Left hindlimb (tissue), 1 donor: ENCODE measurements around the gene OXSR1.
"Not testable (repeated sequence)": the region's sequence is repeated elsewhere in the genome, so short reads cannot be mapped to it uniquely, and the experiment has no call there.

Experiments used
- DNase-seq: peaks from one replicate; pipeline ENCODE4 v3.0.0-alpha.2; 2018

The OXSR1 gene

GRCh38 chr3:38235466-38235865 is 70.1 kb downstream of the OXSR1 start:
- DNase-seq = no peak

DNA sequence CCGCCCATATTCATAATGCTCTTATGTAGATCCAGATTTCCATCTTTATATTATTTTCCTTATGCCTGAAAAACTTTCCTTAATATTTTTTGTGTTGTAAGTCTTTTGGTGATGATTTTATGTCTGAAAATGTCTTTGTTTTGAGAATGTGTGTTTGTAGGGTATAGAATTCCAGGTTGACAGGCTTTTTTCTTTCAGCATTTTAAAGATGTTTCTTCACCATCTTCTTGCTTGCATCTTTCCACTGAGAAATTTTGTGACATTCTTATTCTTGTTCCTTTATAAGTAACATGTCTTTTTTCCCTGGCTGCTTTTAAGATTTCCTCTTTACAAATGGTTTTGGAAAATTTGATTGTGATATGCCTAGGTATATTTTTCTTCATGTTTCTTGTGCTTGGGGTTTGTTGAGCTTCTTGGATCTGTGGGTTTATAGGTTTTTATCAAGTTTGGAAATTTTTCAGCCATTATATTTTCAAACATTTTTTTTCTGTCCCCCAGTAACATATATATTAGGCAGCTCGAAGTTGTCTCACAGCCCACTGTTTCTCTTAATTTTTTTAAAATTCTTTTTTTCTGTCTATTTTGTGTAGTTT is 73.2 kb downstream of the OXSR1 start:
- DNase-seq = no peak

GRCh38 chr3:38242812-38243211 is 77.5 kb downstream of the OXSR1 start:
- not testable (repeated sequence) for DNase-seq

DNA sequence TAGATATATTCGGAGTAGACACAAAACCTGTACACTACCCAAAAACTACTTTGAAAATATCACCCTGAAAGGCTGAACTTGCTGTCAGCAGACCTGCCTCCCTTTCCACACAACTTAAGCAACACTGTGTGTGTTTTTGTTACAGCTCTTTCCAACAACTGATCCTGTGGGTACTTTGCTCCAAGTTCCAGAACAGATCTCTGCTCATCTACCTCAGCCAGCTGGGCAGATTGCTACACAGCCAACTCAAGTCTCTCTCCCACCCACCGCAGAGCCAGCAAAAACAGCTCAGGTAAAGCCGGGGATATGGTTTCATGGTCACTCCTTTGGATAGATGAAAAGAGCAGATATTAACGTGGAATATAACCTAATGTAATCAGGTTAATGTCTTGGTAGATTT is 80.6 kb downstream of the OXSR1 start:
- no peak for DNase-seq

- DNase-seq = no peak
Observed at GRCh38 chr3:38247366-38248035, 82.2 kb downstream of the OXSR1 start.

DNA sequence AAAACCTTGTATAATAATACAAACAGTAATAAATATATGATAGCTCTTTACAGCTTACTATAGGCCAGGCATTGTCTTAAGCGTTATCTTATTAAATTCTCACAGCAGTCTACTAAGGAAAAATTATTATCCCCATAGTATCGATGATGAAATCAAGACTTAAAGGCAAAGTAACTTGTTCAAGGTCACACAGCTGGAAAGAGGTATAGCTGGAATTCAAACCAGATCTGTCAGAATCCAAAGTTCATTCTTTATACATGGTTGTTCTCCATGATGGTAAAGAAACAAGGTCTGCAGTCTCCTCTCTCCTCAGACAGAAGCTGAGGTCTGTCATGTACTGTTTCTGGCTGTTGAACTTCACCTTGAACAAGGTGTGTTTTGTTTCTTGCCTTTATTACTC is 84.9 kb downstream of the OXSR1 start:
- DNase-seq = no peak

GRCh38 chr3:38251197-38251596 is 85.9 kb downstream of the OXSR1 start:
- no peak for DNase-seq

- DNase-seq = no peak
Observed at GRCh38 chr3:38253704-38254103, 88.4 kb downstream of the OXSR1 start.

GRCh38 chr3:38254872-38255271 is 89.5 kb downstream of the OXSR1 start:
- DNase-seq = no peak

DNA sequence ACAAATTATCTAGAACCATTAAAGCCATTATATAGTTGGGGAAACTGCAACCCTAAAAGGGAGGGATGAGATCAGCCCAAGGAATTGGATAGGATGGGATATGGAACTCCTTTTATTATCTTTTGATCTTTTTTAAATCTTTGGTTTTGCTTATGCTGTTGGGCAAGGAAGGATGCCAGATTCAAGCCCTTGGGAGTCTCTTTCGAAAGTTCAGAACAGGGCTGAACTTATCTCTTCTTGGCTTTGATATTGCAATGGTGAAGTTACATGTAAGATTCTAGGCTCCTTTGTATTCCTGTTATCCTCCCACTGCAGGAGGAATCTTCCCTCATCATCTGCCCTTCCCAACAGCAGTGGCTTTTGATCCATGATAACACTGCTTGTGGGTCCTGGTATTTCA is 90.3 kb downstream of the OXSR1 start:
- no peak for DNase-seq

DNA sequence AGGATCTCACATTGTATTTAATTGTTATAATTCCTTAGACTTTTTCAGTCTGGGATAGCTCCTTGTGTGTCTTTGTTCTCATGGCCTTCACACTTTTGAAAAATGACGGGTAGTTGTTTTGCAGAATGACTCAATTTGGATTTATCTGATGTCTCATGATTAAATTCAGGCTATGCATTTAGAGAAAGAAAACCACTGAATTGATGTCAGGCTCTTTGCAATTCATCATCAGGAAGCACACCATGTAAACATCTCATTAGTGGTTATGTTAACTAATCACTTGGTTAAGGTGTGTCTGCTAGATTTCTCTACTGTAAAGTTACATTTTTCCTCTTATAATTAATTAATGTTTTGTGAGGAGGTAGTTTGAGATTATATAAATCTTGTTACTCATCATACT is 92.2 kb downstream of the OXSR1 start:
- DNase-seq = no peak

DNA sequence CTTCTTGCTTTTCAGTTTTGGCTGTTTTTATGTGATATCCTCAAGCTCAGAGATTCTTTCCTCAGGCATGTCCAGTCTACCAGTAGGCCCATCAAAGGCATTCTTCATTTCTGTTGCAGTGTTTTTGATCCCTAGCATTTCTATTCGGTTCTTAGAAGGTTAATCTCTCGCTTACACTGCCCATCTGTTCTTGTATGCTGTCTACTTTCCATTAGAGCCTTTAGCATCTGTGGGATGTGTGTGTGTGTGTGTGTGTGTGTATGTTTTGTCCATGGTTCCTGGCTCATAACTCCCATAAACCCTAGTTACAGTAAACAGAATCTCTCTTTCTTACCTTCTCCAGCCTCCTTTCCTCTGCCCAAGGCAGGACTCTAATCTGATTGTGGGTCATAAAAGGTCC is 95.1 kb downstream of the OXSR1 start:
- DNase-seq = no peak

DNA sequence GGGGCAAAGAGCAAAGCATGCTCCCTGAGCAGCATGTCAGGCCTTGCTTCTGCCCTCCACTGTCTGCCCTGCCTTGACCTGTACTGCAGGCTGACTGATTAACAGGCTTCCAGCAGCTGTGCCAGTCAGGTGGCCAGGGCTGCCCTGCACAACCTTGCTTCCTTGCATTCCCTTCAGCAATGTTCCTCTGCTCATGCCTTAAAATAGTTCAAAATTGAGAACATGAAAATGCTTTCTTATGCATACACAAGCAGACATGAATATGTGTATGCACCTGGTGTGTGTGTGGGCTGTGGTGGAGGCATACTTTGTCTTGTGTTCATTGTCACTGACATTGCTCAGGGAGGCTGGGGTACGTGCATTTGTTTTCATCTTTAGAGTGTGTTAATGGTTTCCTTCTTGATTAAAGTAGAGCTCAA is 99.0 kb downstream of the OXSR1 start:
- DNase-seq = no peak

GRCh38 chr3:38264779-38265178 is 99.4 kb downstream of the OXSR1 start:
- no peak for DNase-seq

GRCh38 chr3:38265604-38266307 is 100.4 kb downstream of the OXSR1 start, which contains the start of gene SLC22A13:
Gene SLC22A13, plus strand, starts transcription at chr3:38265812. Its CDS starts 49 bp downstream, at chr3:38265861.
- DNase-seq = no peak

GRCh38 chr3:38266810-38267209 is 101.5 kb downstream of the OXSR1 start:
- DNase-seq = no peak

- DNase-seq = no peak
Observed at GRCh38 chr3:38267662-38268061, 102.3 kb downstream of the OXSR1 start.

GRCh38 chr3:38268087-38268486 is 102.8 kb downstream of the OXSR1 start:
- DNase-seq = no peak

DNA sequence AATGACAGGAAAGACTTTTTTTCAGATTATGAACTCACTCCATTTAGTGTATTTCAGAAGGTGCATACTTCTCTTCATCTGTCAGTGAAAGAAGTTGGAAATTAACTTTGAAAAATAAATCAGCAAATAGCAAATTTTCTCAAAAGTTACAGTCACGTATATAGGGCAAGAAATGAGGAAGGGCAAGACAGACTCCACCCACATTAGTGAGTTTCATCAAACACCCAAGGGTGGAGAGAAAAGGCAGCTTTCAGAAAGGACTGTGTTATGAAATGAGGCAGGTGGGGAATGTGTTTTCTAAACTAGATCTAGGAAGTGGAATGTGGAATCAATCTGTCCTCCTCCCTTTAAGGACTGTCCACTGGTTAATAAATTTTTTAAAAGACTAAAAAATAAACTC is 103.2 kb downstream of the OXSR1 start:
- DNase-seq = no peak

DNA sequence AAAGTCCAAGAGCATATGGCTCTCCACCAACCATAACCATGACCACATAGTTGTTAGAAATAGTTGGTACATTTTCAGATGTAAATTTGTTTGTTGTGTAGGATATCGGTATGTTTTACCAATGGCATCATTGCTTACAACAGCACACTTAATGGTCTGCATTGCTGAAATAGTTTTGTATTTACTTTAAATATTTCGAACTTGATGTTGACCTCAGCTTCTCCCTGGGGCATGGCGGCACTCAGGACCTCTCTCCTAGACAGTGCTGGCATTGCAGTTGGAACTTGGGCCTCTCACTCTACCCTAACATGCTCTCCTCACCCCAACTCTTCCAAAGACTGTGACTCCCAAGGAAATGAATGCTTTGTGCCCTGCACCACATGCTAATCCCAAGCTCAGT is 105.3 kb downstream of the OXSR1 start:
- DNase-seq = no peak

- DNase-seq = no peak
Observed at GRCh38 chr3:38271553-38271952, 106.2 kb downstream of the OXSR1 start.

- no peak for DNase-seq
Observed at GRCh38 chr3:38274864-38275649, 109.7 kb downstream of the OXSR1 start.

GRCh38 chr3:38275658-38276057 is 110.3 kb downstream of the OXSR1 start:
- no peak for DNase-seq
